NCI-H2196 (cell line): ENCODE results near the gene PTPN13.

Experiments
- DNase-seq: peaks from one replicate; lab custom pipeline; 2025; ENCODE audit not compliant: unreplicated experiment; lab: John Stamatoyannopoulos, UW

The PTPN13 gene

DNA sequence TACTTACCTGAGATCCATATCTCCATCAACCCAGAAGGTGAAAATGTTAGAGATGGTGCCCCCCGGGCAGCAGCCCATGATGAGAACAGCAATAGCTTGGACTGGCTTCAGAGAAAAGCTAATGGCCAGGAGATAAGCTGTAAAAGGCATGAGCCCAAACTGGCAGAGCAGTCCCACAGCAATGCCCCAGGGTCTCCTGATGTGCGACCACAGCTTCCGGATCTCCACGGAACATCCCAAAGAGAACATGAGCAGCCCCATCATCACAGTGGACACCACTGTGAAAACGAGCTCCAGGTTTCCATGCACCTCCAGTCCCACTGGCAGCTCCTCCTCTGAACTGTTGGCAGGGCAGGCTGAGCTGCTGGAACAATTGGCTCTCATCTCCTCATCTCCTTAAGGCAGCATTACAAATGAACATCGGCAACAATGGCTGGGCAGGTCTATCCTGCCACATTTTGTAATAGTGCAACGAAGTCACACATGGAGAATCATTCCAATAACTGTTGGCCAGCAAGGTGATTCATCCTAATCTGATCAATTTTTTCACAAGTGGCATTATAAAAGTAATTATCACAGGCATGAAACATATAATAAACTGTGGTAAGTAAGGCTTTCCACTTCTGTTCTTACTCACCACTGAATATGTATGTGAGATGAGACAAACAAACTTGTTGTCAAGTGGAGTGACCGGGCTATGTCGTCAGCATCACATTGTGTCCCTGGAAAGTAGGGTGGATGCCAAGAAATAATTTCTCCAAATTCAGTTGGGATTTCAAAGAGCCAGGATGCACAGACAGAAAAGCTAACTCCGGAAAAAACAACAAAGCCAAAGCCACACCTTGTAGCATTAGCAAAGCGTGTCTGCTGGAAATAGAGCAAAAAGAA lies 254.9 kb downstream of the PTPN13 start, which contains the start of gene SLC10A6:
SLC10A6 (minus strand) TSS at position 653 of the 888 bp plus-strand sequence; CDS start at position 384, 269 bp downstream.
- DNase-seq = no peak

DNA sequence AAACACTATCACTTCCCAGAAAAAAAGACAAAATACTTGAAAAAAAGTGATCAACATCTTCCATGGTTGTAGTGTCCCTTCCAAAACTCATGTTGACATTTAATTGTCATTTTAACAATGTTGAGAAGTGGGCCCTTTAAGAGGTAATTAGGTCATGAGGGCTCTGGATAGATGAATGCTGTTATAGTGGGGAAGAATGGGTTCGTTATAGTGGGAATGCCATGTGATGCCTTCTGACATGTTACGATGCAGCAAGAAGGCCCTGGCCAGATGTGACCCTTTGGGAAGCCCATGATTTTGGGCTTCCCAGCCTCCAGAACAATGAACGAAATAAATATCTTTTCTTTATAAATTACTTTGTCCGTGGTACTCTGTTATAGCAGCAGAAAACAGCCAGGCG lies 259.1 kb downstream of the PTPN13 start:
- no peak for DNase-seq

DNA sequence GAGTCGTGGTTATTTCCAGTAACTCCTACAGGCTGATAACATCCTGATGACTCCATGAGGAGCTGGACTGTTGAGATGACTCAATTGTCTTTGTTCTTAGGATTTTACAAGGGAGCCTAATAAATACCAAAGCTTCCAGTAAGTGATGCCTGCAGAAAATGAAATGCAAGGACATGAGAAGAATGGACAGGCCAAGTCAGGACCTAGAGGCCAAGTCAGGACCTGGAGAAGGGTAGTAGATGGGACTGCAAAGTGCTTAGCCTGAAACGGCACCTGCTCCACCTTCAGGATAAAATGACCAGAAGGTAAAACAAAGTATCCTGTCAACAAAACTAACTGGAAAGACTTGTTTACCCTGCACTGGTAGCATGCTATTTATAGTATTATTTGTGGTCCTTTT lies 261.5 kb downstream of the PTPN13 start:
- no peak for DNase-seq

DNA sequence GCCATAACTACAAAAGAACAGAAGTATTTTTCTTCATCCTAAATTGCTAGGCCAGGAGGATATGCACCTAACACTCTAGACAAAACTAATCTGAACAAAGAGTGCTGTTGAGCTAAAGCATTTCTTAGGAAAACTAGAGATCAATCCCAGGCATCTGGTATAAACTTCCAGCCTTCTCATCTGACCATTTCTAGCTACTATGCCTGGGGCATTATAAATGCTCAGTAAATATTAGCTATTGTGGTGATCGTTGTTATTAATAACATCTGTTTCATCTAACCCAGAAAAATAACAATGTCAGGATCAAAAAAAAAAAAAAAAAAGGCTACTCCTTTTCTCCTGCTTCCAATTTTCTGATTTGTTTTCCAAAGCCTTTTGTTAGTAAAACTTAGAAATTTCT lies 262.8 kb downstream of the PTPN13 start:
- no peak for DNase-seq

DNA sequence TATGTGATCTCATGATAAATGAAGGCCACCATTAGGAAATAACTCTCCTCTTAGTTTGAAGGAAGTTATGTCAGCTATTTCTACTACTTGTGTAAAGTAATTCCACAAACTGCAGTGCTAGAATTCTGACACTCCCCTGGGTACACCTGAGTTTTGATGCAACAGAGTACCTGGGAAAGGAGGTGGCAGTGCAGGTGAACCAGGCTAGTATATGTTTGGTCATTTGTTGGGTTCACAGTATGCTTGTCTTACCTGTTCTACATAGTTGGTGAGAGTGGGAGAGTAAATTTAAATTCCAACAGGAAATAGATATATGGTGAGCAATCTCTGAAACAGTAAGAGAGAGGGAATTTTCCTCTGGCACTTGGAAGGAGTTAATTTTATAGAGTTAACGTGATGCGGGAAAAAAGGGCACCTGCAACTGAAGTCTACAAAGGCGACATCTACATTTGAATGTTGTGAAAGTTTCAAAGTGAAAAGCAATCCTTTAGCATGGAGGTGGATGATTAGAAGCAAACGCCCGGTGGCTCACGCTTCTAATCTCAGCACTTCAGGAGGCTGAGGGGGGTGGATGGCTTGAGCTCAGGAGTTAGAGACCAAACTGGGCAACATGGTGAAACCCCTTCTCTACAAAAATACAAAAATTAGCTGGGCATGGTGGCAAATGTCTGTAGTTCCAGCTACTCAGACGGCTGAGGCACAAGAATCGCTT lies 263.4 kb downstream of the PTPN13 start:
- DNase-seq = no peak
